ENCODE data around the gene DCAF17.
A peak's percentile ranks its signal among the peaks of the same experiment; 100 is the strongest.
"Not testable (repeated sequence)": the region's sequence is repeated elsewhere in the genome, so short reads cannot be mapped to it uniquely, and the experiment has no call there.

The DCAF17 gene

DNA sequence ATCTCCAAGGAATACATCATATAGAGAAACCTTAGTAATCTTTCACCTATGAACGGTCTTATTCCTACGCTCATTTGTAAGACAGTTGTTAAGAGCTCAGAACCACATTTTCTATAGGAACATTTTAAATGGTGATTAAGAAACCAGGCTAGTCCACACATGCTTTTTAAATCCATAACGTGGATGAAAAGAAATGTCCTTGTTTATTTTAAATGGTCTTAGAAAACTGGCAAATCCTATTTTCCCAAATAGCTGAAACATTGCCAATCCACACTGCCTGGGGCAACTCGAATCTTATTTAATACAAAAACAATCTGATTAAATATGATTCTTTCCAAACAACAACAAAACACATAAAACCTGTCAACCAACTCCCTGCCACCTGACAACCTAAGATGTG lies 23.9 kb upstream of the DCAF17 start:
- Histone ChIP-seq H3K27me3 (ENCODE audit: insufficient read depth, low read length) (no peaks in the 10 kb centered on the region), H3K4me3 (ENCODE audit: low read depth, low read length) (no peak overlapping the region), H3K4me1 (ENCODE audit: control insufficient read depth, insufficient read depth, low read length, unreplicated experiment) (peaks cover 35% of the 10 kb centered on the region), H3K27ac (ENCODE audit: low read depth, low read length) (no peak overlapping the region), H3K79me2 (ENCODE audit: control insufficient read depth, insufficient read depth, low read length, unreplicated experiment) (peaks cover 18% of the 10 kb centered on the region), H3K36me3 (ENCODE audit: insufficient read depth, low read length) (no peaks in the 10 kb centered on the region), H2AFZ (ENCODE audit: low read length, unreplicated experiment) (no peak overlapping the region)

DNA sequence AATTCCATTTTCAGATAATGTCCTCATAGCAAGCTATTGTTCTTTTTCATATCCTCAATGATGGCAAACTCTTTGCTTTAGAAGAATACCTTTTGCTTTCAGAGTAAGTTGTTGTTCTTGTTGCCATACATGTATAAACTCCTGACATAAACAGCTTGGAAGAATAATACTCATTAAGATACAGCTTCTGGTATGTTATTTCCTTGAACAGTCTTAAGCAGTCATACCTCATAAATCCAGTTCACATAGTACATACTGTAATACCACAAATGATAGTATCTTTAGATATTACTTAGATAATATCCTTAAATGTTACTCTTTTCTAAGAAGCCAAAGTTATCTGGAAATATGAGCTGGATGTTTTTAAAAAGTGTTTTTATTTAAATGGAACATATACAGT lies 23.4 kb upstream of the DCAF17 start:
- Histone ChIP-seq H3K27me3 (ENCODE audit: insufficient read depth, low read length) (no peaks in the 10 kb centered on the region), H3K4me1 (ENCODE audit: control insufficient read depth, insufficient read depth, low read length, unreplicated experiment) (peaks cover 34% of the 10 kb centered on the region), H3K27ac (ENCODE audit: low read depth, low read length) (0 out of 2 replicates have a peak overlapping the region, but pooled peaks have one; percentile 4), H2AFZ (ENCODE audit: low read length, unreplicated experiment) (no peak overlapping the region), H3K4me3 (ENCODE audit: low read depth, low read length) (no peak overlapping the region), H3K36me3 (ENCODE audit: insufficient read depth, low read length) (no peaks in the 10 kb centered on the region), H3K79me2 (ENCODE audit: control insufficient read depth, insufficient read depth, low read length, unreplicated experiment) (peaks cover 18% of the 10 kb centered on the region)

DNA sequence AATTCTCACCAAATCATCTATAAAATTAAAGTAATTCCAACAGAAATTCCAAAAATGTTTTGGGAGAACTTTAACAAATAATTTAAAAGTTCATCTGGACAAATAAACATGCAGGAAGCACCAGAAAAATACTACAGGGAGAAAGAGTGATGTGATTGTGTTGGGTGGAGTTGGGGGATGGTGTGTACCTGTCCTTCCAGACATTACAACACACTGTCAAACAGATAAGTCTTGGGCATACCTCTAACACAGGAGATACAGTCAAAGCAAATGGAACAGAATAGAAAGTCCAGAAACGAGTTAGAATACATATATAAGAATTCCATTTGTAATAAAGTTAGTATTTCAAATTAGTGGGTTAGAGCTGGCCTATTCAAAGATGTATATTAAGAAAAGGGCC lies 22.8 kb upstream of the DCAF17 start:
- Histone ChIP-seq H3K4me3 (ENCODE audit: low read depth, low read length) (no peak overlapping the region), H2AFZ (ENCODE audit: low read length, unreplicated experiment) (peak overlapping the region; percentile 71), H3K27ac (ENCODE audit: low read depth, low read length) (peak overlapping the region; percentile 65; the same call in 1 of the 2 replicates), H3K36me3 (ENCODE audit: insufficient read depth, low read length) (no peaks in the 10 kb centered on the region), H3K4me1 (ENCODE audit: control insufficient read depth, insufficient read depth, low read length, unreplicated experiment) (peaks cover 37% of the 10 kb centered on the region), H3K27me3 (ENCODE audit: insufficient read depth, low read length) (no peaks in the 10 kb centered on the region), H3K79me2 (ENCODE audit: control insufficient read depth, insufficient read depth, low read length, unreplicated experiment) (peaks cover 18% of the 10 kb centered on the region)

DNA sequence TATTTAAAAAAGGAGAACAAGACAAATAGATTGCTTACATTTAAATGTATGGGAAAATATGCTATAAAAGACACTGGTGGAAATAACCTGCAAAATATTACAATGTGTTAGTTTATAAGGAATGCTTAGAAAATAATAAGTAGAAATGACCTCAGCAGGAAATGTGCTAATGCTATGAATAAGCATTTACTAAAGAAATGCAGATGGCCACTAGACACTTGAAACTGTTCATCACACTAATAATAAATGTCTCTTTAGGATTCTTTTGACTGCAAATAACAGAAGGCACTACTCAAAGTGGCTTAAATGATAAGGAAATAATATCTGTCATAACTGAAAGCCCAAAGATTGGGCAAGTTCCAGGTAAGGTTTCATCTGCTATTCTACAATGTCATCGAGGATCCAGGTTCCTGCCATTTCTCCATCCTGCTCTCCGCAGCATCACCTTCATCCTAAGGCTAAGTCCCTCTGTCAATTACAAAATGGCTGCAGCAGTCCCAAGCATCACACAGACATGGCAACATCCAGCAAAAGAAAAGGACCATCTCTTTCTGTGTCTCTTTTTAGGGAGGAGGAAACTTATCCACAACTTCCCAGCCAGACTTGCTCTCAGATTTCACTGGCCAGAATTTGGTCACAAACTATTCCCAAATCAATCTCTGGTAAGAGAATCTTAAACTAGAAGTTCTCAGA lies 22.1 kb upstream of the DCAF17 start:
- Histone ChIP-seq H3K27ac (ENCODE audit: low read depth, low read length) (peak overlapping the region; percentile 65), H3K79me2 (ENCODE audit: control insufficient read depth, insufficient read depth, low read length, unreplicated experiment) (peaks cover 22% of the 10 kb centered on the region), H3K4me3 (ENCODE audit: low read depth, low read length) (peak overlapping the region; percentile 34; the same call in 1 of the 2 replicates), H3K27me3 (ENCODE audit: insufficient read depth, low read length) (no peaks in the 10 kb centered on the region), H3K36me3 (ENCODE audit: insufficient read depth, low read length) (no peaks in the 10 kb centered on the region), H3K4me1 (ENCODE audit: control insufficient read depth, insufficient read depth, low read length, unreplicated experiment) (peaks cover 37% of the 10 kb centered on the region), H2AFZ (ENCODE audit: low read length, unreplicated experiment) (peak overlapping the region; percentile 71)

DNA sequence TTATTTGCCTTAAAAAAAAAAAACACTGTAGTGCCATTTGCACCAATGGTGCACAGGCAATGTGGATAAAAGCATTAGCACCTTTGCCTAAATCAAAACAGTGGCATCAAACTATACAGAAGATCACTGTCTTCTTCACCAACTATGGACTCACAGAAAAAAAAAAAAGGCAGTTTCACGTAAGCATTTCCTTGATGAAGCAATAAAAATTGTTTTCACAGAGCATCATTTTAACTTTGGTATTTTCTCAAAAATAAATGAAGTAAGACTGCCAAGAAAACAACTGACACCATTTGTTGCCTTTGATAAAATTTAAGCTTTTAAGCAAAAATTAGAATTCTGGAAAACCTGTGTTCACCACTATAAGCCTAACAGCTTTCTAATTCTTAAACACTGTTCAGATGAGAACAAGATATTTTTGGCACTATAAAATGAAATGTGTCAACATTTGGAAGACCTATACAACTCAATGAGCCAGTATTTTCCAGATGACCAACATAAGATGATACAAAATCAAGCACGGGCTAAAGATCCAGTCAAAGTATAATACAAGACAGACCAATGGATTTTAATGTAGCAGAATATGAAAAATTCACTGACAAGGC lies 21.4 kb upstream of the DCAF17 start:
- Histone ChIP-seq H3K4me3 (ENCODE audit: low read depth, low read length) (peak overlapping the region; percentile 34; the same call in 1 of the 2 replicates), H3K27ac (ENCODE audit: low read depth, low read length) (peak overlapping the region; percentile 65), H2AFZ (ENCODE audit: low read length, unreplicated experiment) (no peak overlapping the region), H3K4me1 (ENCODE audit: control insufficient read depth, insufficient read depth, low read length, unreplicated experiment) (peaks cover 37% of the 10 kb centered on the region), H3K27me3 (ENCODE audit: insufficient read depth, low read length) (no peaks in the 10 kb centered on the region), H3K36me3 (ENCODE audit: insufficient read depth, low read length) (no peaks in the 10 kb centered on the region), H3K79me2 (ENCODE audit: control insufficient read depth, insufficient read depth, low read length, unreplicated experiment) (peaks cover 22% of the 10 kb centered on the region)

DNA sequence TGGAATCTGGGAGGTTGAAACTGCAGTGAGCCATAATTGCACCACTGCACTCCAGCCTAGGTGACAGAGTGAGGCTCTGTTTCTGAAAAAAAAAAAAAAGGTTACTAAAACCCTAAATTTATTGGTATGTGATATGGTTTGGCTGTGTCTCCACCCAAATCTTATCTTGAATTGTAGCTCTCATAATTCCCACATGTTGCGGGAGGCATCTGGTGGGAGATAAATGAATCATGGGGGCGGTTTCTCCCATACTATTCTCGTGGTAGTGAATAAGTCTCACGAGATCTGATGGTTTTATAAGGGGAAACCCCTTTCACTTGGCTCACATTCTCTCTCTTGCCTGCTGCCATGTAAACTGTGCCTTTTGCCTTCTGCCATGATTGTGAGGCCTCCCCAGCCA lies 19.4 kb upstream of the DCAF17 start:
- not testable (repeated sequence) for H3K27me3 ChIP-seq (ENCODE audit: insufficient read depth, low read length); H3K4me3 ChIP-seq (ENCODE audit: low read depth, low read length); H3K27ac ChIP-seq (ENCODE audit: low read depth, low read length); H2AFZ ChIP-seq (ENCODE audit: low read length, unreplicated experiment); H3K36me3 ChIP-seq (ENCODE audit: insufficient read depth, low read length)
- H3K4me1 ChIP-seq (ENCODE audit: control insufficient read depth, insufficient read depth, low read length, unreplicated experiment) = peaks cover 37% of the 10 kb centered on the region
- peaks cover 18% of the 10 kb centered on the region for H3K79me2 ChIP-seq (ENCODE audit: control insufficient read depth, insufficient read depth, low read length, unreplicated experiment)

DNA sequence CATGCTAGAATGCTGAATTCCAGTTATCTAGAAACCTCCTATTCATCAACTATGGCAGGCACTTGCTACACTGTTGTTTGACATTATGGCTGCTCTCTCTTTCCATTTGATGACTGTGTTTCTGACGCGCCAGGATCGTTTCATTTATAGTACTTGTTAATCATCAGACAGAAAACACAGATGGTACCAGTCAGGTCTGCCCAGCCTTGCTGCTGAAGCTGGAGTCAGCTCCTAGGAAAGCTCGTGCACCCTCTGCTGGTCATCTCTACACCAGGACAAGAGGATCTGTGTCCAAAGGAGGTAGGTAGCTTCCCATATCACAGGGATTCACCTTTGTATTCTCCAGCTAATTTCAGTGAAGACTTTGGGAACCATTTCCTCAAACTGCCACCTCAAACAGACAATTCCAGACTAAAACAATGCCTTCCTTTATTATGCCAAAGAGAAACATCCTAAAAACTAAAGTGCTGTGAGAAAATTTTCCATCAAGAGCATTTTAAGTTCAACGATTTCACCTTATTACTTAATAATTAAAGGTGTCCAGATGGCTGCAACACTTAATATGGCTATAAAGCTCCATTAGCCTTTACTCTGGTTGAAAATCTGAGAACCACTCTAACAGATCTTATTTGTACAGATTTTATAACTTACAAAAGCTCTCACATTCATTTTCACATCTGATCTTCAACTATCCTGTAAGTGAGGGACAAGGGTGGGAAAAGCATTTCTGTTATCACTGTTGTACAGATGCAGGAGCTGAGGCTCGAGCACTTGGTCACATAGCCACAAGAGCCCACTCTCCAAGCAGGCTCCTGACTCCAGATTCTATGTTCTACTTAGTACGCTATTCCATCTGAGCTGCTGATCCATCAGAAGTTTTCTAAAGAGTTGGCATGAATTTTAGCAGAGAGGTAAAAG lies 17.8 kb upstream of the DCAF17 start:
- H3K79me2 ChIP-seq (ENCODE audit: control insufficient read depth, insufficient read depth, low read length, unreplicated experiment) = peaks cover 17% of the 10 kb centered on the region
- no peak overlapping the region for H2AFZ ChIP-seq (ENCODE audit: low read length, unreplicated experiment)
- peaks cover 22% of the 10 kb centered on the region for H3K4me1 ChIP-seq (ENCODE audit: control insufficient read depth, insufficient read depth, low read length, unreplicated experiment)
- no peak overlapping the region for H3K4me3 ChIP-seq (ENCODE audit: low read depth, low read length)
- H3K27me3 ChIP-seq (ENCODE audit: insufficient read depth, low read length) = no peaks in the 10 kb centered on the region
- H3K36me3 ChIP-seq (ENCODE audit: insufficient read depth, low read length) = no peaks in the 10 kb centered on the region
- peak overlapping the region; percentile 36; the same call in 1 of the 2 replicates for H3K27ac ChIP-seq (ENCODE audit: low read depth, low read length)

DNA sequence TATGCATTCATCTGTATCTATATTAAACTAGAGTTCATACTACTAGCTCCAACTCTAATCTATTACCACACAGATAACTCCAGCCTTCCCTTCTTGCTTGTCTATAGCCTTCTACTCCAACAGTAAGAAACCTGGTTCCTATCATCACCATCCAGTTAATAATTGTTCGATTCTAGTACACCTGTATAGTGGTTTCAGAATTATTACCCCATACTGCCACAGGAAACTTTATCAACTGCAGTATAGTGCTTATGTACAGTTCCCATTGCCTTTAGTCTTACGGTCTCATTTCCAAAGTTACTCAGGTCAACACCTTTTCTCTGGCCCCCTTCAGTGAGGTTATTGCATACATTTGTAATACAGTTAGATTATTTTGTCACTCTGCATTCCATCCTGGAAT lies 14.7 kb upstream of the DCAF17 start:
- Histone ChIP-seq H3K79me2 (ENCODE audit: control insufficient read depth, insufficient read depth, low read length, unreplicated experiment) (peaks cover 17% of the 10 kb centered on the region), H3K4me3 (ENCODE audit: low read depth, low read length) (no peak overlapping the region), H3K4me1 (ENCODE audit: control insufficient read depth, insufficient read depth, low read length, unreplicated experiment) (peaks cover 3% of the 10 kb centered on the region), H3K27me3 (ENCODE audit: insufficient read depth, low read length) (no peaks in the 10 kb centered on the region), H2AFZ (ENCODE audit: low read length, unreplicated experiment) (no peak overlapping the region), H3K27ac (ENCODE audit: low read depth, low read length) (no peak overlapping the region), H3K36me3 (ENCODE audit: insufficient read depth, low read length) (peaks cover 15% of the 10 kb centered on the region; the same call in 1 of the 2 replicates)

DNA sequence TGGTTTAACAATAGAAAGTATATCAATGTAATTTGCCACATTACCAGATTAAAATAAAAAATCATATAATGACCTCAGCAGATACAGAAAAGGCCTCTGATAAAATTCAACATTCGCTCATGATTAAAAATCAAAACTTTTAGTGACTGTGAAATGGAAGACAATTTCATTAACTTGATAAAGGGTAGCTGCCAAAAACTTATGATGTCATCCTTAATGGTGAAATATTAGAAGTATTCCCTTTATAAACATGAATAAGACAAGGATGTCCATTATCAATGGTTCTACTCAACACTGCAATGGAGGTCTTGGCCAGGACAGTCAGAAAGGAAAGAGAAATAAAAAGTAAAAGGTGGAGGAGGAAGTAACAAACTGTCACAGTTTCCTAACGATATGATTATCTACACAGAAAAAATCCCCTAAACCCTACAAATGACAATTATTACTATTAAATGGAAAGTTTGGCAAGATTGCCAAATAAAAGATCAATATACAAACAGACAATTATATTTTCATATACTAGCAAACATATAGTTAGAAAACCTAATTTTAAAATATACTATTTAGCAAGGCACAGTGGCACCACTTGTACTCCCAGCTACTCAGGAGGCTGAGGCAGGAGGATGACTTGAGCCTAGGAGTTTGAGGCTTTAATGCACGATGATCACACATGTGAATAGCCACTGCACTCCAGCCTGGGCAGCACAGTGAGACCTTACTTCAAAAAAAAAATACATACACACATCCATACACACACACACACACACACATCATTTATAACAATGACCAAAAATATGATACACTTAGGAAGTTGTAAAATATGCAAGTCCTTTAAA lies 13.1 kb upstream of the DCAF17 start:
- H3K27me3 ChIP-seq (ENCODE audit: insufficient read depth, low read length) = no peaks in the 10 kb centered on the region
- H3K4me1 ChIP-seq (ENCODE audit: control insufficient read depth, insufficient read depth, low read length, unreplicated experiment) = no peaks in the 10 kb centered on the region
- no peak overlapping the region for H3K4me3 ChIP-seq (ENCODE audit: low read depth, low read length)
- H3K36me3 ChIP-seq (ENCODE audit: insufficient read depth, low read length) = peaks cover 15% of the 10 kb centered on the region; the same call in 1 of the 2 replicates
- no peak overlapping the region for H2AFZ ChIP-seq (ENCODE audit: low read length, unreplicated experiment)
- H3K79me2 ChIP-seq (ENCODE audit: control insufficient read depth, insufficient read depth, low read length, unreplicated experiment) = peaks cover 17% of the 10 kb centered on the region
- H3K27ac ChIP-seq (ENCODE audit: low read depth, low read length) = no peak overlapping the region
